ENCODE results near the gene ASPHD1.

The ASPHD1 gene

GRCh38 chr16:29899516-29900101 lies 679 bp upstream of the ASPHD1 start, which contains the start of gene SEZ6L2:
TSS of gene SEZ6L2 (minus strand) at chr16:29899550. CDS start at chr16:29899019, 531 bp downstream.
- peak within 1 kb of the TSS; percentile 63 for H3K4me3 ChIP-seq (ENCODE audit: low read depth, low read length)
- no peak for DNase-seq (ENCODE audit: low read depth)
- TF ChIP-seq CTCF (IDR thresholded peaks at IDR 0.05; ENCODE audit: low read depth, low read length, missing control alignments) = no peak

GRCh38 chr16:29900888-29901606 lies 759 bp downstream of the ASPHD1 start:
- no peak overlapping the region; the same call in 1 of the 2 replicates for H3K4me3 ChIP-seq (ENCODE audit: low read depth, low read length)
- no peak for TF ChIP-seq CTCF (IDR thresholded peaks at IDR 0.05; ENCODE audit: low read depth, low read length, missing control alignments)
- DNase-seq (ENCODE audit: low read depth) = no peak

- no peak overlapping the region for H3K4me3 ChIP-seq (ENCODE audit: low read depth, low read length)
- TF ChIP-seq CTCF (IDR thresholded peaks at IDR 0.05; ENCODE audit: low read depth, low read length, missing control alignments) = no peak
- DNase-seq (ENCODE audit: low read depth) = no peak
These were observed 1.3 kb downstream of the ASPHD1 start for GRCh38 chr16:29901607-29901945.

GRCh38 chr16:29903590-29903989 lies 3.3 kb downstream of the ASPHD1 start:
- no peak for DNase-seq (ENCODE audit: low read depth)
- H3K4me3 ChIP-seq (ENCODE audit: low read depth, low read length) = no peak overlapping the region
- no peak for TF ChIP-seq CTCF (IDR thresholded peaks at IDR 0.05; ENCODE audit: low read depth, low read length, missing control alignments)

- TF ChIP-seq CTCF (IDR thresholded peaks at IDR 0.05; ENCODE audit: low read depth, low read length, missing control alignments) = no peak
- H3K4me3 ChIP-seq (ENCODE audit: low read depth, low read length) = no peak overlapping the region
- no peak for DNase-seq (ENCODE audit: low read depth)
These were observed 4.7 kb downstream of the ASPHD1 start for GRCh38 chr16:29904947-29905346.

- TF ChIP-seq CTCF (IDR thresholded peaks at IDR 0.05; ENCODE audit: low read depth, low read length, missing control alignments) = no peak
- no peak overlapping the region for H3K4me3 ChIP-seq (ENCODE audit: low read depth, low read length)
- no peak for DNase-seq (ENCODE audit: low read depth)
These were observed 5.4 kb downstream of the ASPHD1 start for GRCh38 chr16:29905668-29906067.
